Endometrium (tissue), 2 donors: ENCODE data around the gene DIP2C.
"Not testable (repeated sequence)": the region's sequence is repeated elsewhere in the genome, so short reads cannot be mapped to it uniquely, and the experiment has no call there.

Experiments used
- FAIRE-seq: peaks from 2 replicates; lab custom pipeline; 2012; peaks lifted over from hg19 to GRCh38; lab: Jason Lieb, UNC
- donor health status: control.
- donor health status: control.

DIP2C gene

DNA sequence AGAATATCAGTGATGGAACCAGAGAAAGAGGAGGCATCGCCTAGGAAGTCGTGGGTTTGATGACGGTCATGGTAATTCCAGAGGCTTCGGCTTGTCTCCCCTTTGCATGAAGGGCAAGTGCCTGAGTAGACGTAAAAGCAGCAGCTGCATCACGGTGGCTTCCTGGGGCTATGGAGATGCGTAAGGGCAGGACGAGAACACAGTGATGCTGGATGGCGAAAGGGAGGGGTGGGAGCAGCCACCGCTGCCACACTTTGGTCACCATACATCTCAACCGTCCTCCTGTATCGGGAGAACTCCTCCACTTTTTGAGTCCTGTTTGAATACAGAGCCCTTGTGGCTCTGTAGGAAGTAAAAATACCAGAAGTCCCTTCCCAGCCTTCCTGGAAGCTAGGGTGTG, 371.5 kb downstream of the DIP2C start:
- no peak for FAIRE-seq

- FAIRE-seq = no peak
These were observed 372.1 kb downstream of the DIP2C start for GRCh38 chr10:317271-317769.

GRCh38 chr10:316390-316789, 373.1 kb downstream of the DIP2C start:
- FAIRE-seq = no peak

DNA sequence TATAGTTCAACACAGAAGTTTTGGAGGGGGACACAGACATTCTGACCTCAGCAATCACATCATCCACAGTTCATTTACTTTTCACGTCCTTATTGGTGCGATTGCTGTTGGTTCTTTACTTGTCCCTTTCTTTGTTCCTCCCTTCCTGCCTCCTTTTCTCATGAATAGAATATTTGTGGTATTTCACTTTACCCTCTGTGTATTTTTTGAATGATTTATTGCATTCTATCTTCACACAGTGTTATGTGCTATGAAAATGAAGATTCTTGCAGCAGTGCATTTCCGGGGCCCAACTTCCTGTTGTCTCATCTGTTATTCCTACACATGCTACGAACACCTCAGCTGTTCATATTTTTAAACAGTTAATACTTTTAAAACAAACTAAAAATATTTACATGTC, 374.6 kb downstream of the DIP2C start:
- FAIRE-seq = no peak

DNA sequence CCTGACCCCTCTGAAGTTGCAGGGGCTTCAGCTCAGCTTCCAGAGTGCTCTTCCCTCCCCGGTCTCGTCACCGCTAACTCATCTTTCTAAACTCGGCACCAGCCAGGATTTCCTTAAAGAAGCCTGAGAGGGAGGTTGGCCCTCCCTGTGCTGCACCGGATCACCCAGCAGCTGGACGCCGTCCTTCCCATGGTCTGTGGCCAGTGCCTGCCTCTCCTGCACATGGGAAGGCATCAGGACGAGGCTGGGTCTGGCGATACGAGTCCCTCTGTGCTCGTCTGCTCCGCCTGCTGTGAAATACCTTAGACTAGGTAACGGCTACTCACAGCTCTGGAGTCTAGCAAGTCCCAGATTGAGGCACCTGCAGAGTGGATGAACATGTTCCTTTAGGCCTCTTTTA, 375.1 kb downstream of the DIP2C start:
- no peak for FAIRE-seq

GRCh38 chr10:311901-312665, 377.4 kb downstream of the DIP2C start:
- FAIRE-seq = no peak

- FAIRE-seq = no peak
These were observed 378.4 kb downstream of the DIP2C start for GRCh38 chr10:310976-311639.

- FAIRE-seq = no peak
These were observed 379.1 kb downstream of the DIP2C start for GRCh38 chr10:310371-310770.

- FAIRE-seq = no peak
These were observed 380.8 kb downstream of the DIP2C start for GRCh38 chr10:308572-309085.

DNA sequence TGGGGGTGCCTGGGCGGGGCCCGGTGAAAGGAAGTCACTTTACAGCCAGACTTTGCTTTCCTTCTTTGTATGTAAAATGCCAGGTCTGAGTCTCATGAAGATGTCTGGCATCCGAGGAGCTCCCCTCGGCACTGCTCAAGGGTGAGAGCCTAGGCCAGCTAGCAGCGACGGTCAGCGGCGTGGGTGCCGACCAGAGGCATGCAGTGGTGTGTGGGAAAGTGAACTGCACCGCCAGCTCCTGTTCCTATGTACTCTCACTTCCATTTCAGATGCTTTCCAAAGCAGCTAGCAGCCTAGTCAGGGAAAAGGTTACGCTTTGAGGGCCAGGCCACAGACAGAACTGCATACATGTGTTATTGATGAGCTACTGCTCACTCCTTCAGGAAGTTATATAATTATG, 381.4 kb downstream of the DIP2C start:
- FAIRE-seq = no peak

GRCh38 chr10:307659-308058, 381.8 kb downstream of the DIP2C start:
- no peak for FAIRE-seq

DNA sequence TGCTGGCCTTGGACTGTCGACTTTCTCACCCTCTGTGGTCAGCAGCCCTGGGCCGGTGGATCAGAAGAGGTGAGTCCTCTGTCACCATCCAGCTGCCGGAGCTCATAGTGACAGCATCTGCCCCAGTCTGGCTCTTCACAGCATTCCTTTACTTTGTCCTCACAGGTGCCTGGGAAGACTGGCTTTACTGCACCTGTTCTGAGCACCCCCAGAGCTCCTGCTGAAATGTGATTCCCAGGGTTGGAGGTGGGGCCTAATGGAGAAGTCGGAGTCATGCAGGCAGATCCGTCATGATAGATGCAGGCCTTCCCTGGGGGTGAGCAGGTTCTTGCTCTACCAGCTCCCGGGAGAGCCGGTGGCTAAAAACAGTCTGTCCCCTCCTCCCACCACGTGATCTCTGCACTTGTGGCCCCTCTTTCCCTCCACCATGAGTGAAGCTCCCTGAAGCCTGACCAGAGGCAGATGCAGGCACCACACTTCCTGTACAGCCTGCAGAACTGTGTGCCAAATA, 382.7 kb downstream of the DIP2C start:
- FAIRE-seq = no peak

DNA sequence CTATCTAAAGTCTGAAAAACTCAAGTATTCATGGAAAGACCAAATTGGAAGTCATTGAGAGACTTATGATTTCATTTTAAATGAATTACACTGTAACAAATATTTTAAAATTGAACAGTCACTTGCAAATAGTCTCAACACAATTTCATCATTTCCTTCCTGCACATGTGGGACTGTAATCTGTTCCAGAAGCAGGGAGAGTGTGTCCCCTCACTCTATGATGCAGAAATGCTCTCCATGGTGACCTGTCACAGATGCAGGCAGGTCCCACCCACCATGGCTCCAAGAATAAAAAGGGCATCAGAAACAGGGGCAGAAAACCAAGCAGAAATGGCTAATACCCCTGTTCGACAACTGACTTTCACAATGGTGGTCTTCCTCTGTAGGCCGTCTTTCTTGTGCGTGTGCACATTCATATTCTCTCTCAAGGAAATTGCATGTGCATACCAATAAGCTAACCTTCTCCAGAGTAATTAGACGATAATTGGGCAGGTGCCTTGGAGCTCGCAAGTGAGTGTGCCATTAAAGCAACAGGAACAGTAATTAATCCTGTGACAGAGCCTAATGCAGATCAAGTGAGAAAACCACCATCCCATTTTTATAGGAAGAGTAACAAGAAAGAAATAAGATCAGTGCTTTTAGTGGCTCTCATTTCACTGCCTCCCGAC, 383.3 kb downstream of the DIP2C start:
- FAIRE-seq = no peak

DNA sequence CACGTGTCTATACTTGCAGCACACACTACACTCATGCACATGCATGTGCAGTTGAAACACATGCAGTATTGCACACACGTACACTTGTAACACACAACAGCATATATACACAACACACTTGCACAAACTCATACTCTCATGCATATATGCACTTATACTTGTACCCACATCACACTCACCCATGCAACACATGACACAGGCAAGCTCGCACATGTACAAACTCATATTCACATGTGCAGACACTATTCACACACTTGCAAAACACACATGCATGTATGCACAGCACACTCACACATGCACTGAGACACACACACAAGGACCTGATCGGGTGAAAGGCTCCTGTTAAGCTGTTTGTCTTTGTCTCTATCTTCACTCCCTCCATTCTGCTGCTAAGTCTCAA, 384.4 kb downstream of the DIP2C start:
- FAIRE-seq = no peak

- no peak for FAIRE-seq
These were observed 387.9 kb downstream of the DIP2C start for GRCh38 chr10:301536-301935.

- FAIRE-seq = not testable (repeated sequence)
These were observed 388.9 kb downstream of the DIP2C start for GRCh38 chr10:300580-300979.

- no peak for FAIRE-seq
These were observed 389.5 kb downstream of the DIP2C start for GRCh38 chr10:299969-300368.

DNA sequence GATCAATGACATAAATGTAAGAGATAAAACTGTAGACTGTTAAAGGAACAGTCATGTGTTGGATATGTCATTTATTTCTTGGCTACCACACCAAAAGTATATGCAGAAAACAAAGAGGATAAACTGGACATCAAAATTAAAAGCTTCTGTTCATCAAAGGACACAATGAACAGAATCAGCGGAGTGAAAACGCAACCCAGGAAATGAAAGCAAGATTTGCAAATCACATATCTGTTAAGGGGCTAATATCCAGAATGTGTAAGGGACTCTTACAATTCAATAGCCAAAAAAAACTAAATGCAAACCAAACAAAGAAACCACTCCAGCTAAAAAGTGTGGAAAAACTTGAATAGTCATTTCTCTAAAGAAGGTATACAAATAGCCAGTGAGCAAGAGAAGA, 390.0 kb downstream of the DIP2C start:
- FAIRE-seq = no peak

DNA sequence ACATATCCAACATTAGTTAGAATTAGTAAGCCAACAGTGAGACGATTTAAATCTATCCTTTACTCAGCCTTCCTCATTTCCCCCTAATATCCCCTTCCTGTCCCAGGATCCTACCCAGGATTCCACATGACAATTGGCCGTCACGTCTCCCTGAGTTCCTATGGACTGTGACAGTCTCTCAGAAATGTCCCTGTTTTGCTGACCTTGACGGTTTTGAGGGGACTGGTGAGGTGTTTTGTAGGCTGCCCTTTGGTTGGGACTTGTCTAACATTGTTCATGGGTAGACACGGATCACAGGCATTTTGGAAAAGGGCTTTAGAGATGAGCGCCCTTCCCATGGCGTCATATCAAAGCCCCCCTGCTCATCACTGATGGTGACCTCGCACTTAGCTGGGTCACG, 391.4 kb downstream of the DIP2C start:
- no peak for FAIRE-seq

- FAIRE-seq = no peak
These were observed 391.9 kb downstream of the DIP2C start for GRCh38 chr10:297567-297966.

DNA sequence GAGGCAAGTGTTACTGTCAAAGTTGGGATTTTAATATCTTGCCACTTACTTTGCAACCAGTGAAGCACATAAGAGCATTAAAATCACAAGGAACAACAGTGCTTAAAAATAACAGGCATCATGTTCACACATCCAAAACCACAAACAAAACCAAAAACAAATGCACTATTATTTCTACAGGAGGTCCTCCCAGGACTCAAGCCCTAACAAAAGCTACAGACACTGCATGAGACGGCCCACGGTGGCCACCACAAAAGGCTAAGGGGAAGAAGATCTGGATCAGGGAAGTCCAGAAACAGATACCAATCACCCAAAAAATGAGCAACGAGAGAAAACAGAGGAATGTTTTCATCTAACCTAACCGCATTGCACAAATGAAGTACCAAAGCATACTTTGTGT, 395.8 kb downstream of the DIP2C start:
- FAIRE-seq = no peak

DNA sequence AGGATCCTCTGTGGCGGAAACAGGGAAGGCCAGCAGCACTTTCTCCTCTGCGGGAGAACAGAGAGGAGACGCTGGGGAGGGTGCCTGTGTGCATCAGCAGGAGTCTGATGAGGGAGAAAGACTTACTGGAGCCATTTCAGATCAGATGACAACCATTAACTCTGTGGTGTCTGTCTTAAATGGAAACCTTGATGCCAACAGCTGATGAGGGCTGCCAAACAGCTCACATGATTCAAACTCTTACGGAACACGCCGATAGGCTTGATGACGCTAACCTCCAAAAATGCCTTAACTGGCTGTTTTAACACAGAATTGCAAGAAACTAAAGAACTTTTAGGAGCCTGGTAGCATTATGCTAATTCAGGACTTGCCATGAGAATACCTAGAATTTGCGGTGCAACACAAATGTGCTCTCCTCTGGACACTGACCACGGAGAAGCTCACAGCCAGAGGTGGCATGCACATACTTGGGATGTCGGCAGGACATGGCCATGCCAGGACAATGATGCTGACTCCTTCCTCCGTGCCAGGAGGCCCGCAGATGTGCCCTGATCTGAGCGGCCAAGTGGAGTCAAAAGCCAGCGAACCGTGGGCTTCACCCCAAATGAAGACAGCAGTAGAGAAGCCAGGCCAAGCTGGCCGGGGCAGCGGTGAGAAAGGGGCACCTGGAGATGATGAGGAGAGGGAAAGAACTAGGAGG, 399.3 kb downstream of the DIP2C start:
- no peak for FAIRE-seq
